GM18511 (cell line): ENCODE data around the gene PSMF1.
"Not testable (repeated sequence)": the region's sequence is repeated elsewhere in the genome, so short reads cannot be mapped to it uniquely, and the experiment has no call there.

Experiments used
- ATAC-seq: cut with Tn5 transposase; IDR thresholded peaks from one replicate; pipeline ENCODE4 v1.9.1; 2021; ENCODE audit warnings: mild to moderate bottlenecking, moderate library complexity; ENCODE audit not compliant: unreplicated experiment

Gene PSMF1

DNA sequence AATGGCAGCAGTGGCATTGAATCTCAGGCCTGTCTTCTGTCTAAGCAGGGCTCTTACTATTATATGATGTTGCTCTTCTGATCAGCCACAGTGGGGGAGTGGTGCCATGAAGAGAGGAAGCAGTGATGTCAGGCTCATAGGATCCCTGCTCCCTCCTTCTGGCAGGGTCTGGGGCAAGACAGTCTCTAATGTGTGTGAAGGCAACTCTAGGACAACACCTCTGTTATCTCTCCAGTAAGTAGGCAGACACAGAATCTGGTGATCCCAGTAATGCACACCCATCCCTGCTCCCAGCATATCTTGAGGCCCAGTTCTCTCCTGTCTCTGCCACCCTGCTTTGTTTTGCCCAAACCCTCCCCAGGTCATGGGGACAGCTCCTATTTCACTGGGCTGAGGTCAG lies 93.6 kb downstream of the PSMF1 start:
- ATAC-seq = no peak

DNA sequence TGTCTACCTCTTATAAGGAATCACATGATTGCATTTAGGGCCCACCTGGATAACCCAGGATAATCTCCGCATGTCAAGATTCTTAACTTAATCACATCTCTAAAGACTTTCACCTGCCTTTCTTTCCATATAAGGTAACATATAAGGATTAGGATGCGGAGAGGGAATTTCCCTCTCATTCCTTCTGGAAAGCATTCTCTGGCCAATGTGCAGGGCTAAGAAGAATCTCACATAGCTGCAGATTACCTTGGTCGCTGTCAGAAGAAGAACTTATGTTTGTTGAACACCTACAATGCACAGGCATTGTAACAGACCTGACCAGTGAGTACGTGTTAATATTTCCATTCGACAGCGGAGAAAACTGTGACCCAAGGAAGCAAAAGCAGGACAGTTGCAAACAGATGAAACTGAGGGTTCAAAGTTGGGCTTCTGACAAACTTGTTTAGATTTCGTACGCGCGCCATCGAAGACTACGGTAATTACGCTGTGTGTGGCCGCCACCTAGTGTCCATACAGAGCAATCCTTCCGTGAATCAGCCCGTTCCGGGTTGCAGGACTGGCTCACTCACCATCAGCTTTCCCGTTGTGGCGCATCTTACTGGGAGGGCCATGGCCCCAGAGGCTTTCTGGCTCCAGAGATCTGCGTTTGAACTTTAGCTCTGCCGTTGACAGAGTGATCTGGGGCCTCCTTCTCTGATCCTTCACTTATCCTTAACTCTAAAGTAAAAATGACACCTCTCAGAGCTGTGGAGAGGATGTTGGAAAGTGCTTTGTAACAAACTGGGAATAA lies 94.4 kb downstream of the PSMF1 start:
- no peak for ATAC-seq

- ATAC-seq = no peak
These were observed 96.4 kb downstream of the PSMF1 start for GRCh38 chr20:1214838-1215261.

GRCh38 chr20:1215386-1216170 lies 97.2 kb downstream of the PSMF1 start:
- ATAC-seq = no peak

- not testable (repeated sequence) for ATAC-seq
These were observed 98.4 kb downstream of the PSMF1 start for GRCh38 chr20:1216527-1217427.
